ENCODE data around the gene LRRC59. TPM values are rescaled to one million over a fixed set of nuclear protein-coding genes. Genes with fewer than 3 reads are reported as not detected.

Gene LRRC59
- polyA plus RNA-seq, 1 donor from 2014 or later: 67.2 TPM

GRCh38 chr17:50364061-50364458 is 33.3 kb downstream of the LRRC59 start:
- no peak overlapping the region for H3K4me2 ChIP-seq (ENCODE audit: low read length)
- H3K9me3 ChIP-seq (ENCODE audit: low read length): no peaks in the 10 kb centered on the region
- H3F3A ChIP-seq (ENCODE audit: insufficient read depth, low read length, poor library complexity, severe bottlenecking): no peaks in the 10 kb centered on the region
- H3K9ac ChIP-seq (ENCODE audit: low read length): no peak overlapping the region
- H3K4me3 ChIP-seq (ENCODE audit: low read length): no peak overlapping the region
- no peaks in the 10 kb centered on the region for H3K36me3 ChIP-seq (ENCODE audit: insufficient read depth, low read length)
- H3K79me2 ChIP-seq (replicated peaks; ENCODE audit: insufficient read depth, low read length): no peaks in the 10 kb centered on the region
- no peaks in the 10 kb centered on the region for H3K27me3 ChIP-seq (ENCODE audit: insufficient read depth, low read depth, low read length)
- H4K20me1 ChIP-seq (ENCODE audit: insufficient read depth): no peaks in the 10 kb centered on the region
- no peak overlapping the region for H3K27ac ChIP-seq (ENCODE audit: low read length)
- TF ChIP-seq CTCF (IDR thresholded peaks at IDR 0.05; ENCODE audit: poor library complexity, severe bottlenecking) (no peak), REST (IDR thresholded peaks at IDR 0.05; ENCODE audit: borderline replicate concordance) (no peak), MXI1 (conservative IDR thresholded peaks at IDR 0.05; ENCODE audit: poor library complexity, severe bottlenecking) (no peak), RAD21 (conservative IDR thresholded peaks at IDR 0.05) (no peak), TAF1 (IDR thresholded peaks at IDR 0.05; ENCODE audit: low read depth) (no peak), SMC3 (conservative IDR thresholded peaks at IDR 0.05; ENCODE audit: poor library complexity) (no peak), EZH2 (IDR thresholded peaks at IDR 0.05; ENCODE audit: borderline replicate concordance, insufficient read depth, low read length, poor library complexity, severe bottlenecking) (no peak), EP300 (conservative IDR thresholded peaks at IDR 0.05; ENCODE audit: poor library complexity, severe bottlenecking) (no peak)
- H3K9me2 ChIP-seq (ENCODE audit: insufficient read depth, low read length): no peaks in the 10 kb centered on the region
- no peak overlapping the region for H2AFZ ChIP-seq (ENCODE audit: low read depth, low read length)

DNA sequence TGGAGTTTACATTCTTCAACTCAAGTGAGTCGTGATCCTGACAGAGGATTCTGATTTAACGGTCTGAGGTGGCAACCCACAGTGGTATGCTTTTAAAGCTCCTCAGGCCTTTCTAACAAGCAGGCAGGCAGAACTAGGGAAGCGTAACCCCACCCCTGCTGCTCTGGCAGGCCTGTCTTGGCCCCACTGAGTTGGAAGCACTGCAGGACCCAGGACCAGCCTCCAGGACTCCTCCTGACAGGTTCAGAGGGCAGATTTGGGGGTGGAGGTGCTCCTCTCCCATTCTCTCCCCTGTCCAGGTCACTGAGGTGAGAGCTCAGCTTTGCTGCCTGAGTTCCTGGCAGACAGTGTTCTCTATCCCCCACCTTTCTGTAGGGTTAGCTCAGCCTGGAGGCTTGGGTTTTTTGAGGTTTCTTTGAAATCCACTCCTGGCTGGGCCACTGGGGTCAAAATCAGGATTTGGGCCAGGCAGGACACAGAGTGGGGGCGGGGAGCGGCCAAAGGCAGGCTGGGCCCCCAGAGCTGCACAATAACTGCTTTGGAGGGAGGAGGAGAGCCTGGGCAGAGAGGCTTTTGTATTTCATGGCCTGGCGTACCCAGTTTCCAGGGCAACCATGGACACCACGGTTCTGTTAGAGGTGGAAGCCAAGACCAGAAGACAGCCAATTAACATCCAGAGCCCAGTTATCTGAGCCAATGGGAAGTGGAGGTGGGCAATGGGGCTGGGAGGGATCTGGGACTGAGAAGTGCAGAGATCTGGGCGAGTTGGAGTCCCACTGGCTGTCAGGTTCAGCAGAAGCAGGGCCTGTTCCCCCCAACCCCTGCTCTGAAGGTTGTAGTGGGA is 33.9 kb downstream of the LRRC59 start:
- Histone ChIP-seq H3K36me3 (ENCODE audit: insufficient read depth, low read length) (no peaks in the 10 kb centered on the region), H4K20me1 (ENCODE audit: insufficient read depth) (no peaks in the 10 kb centered on the region), H3K79me2 (replicated peaks; ENCODE audit: insufficient read depth, low read length) (no peaks in the 10 kb centered on the region), H2AFZ (ENCODE audit: low read depth, low read length) (no peak overlapping the region), H3K9me2 (ENCODE audit: insufficient read depth, low read length) (no peaks in the 10 kb centered on the region), H3K27ac (ENCODE audit: low read length) (no peak overlapping the region), H3K4me2 (ENCODE audit: low read length) (no peak overlapping the region), H3K9me3 (ENCODE audit: low read length) (no peaks in the 10 kb centered on the region), H3K4me3 (ENCODE audit: low read length) (no peak overlapping the region), H3K27me3 (ENCODE audit: insufficient read depth, low read depth, low read length) (no peaks in the 10 kb centered on the region), H3F3A (ENCODE audit: insufficient read depth, low read length, poor library complexity, severe bottlenecking) (no peaks in the 10 kb centered on the region), H3K9ac (ENCODE audit: low read length) (no peak overlapping the region)
- TF ChIP-seq POLR2AphosphoS5 (IDR thresholded peaks at IDR 0.05) (no peak), SMC3 (conservative IDR thresholded peaks at IDR 0.05; ENCODE audit: poor library complexity) (no peak), REST (IDR thresholded peaks at IDR 0.05; ENCODE audit: borderline replicate concordance) (no peak), RAD21 (conservative IDR thresholded peaks at IDR 0.05) (no peak), TAF1 (IDR thresholded peaks at IDR 0.05; ENCODE audit: low read depth) (no peak), EP300 (conservative IDR thresholded peaks at IDR 0.05; ENCODE audit: poor library complexity, severe bottlenecking) (no peak), MXI1 (conservative IDR thresholded peaks at IDR 0.05; ENCODE audit: poor library complexity, severe bottlenecking) (no peak), CTCF (IDR thresholded peaks at IDR 0.05; ENCODE audit: poor library complexity, severe bottlenecking) (no peak), EZH2 (IDR thresholded peaks at IDR 0.05; ENCODE audit: borderline replicate concordance, insufficient read depth, low read length, poor library complexity, severe bottlenecking) (no peak)

All from neural cell (in vitro differentiated cells).